ENCODE results near the gene APOA1.

GRCh38 chr11:116876656-116877055, 39.2 kb upstream of the APOA1 start:
- TF ChIP-seq CTCF (IDR thresholded peaks at IDR 0.05; ENCODE audit: insufficient read depth, low read length), result no peak
- TF ChIP-seq REST (IDR thresholded peaks at IDR 0.05; ENCODE audit: insufficient replicate concordance, low read depth), result no peak
- no peak for TF ChIP-seq SPI1 (IDR thresholded peaks at IDR 0.05; ENCODE audit: borderline replicate concordance, low read depth)
- no peak for TF ChIP-seq POLR2AphosphoS5 (IDR thresholded peaks at IDR 0.05; ENCODE audit: low read depth)

Data from HL-60 (cell line).